Right hindlimb (tissue), 1 donor: ENCODE data around the gene PRM1.

Experiments used
- DNase-seq: peaks from one replicate; pipeline ENCODE4 v3.0.0-alpha.2; 2018

Gene PRM1

GRCh38 chr16:11251525-11252481 lies 29.3 kb downstream of the PRM1 start:
- DNase-seq, result no peak

- no peak for DNase-seq
Measured at GRCh38 chr16:11250786-11251524, 30.2 kb downstream of the PRM1 start.

- no peak for DNase-seq
Measured at GRCh38 chr16:11250091-11250785, 30.9 kb downstream of the PRM1 start.

- DNase-seq, result no peak
Measured at GRCh38 chr16:11249233-11250061, 31.7 kb downstream of the PRM1 start.

- no peak for DNase-seq
Measured at GRCh38 chr16:11248133-11248532, 33.0 kb downstream of the PRM1 start.

- DNase-seq, result no peak
Measured at GRCh38 chr16:11245988-11246387, 35.1 kb downstream of the PRM1 start.

- DNase-seq, result no peak
Measured at GRCh38 chr16:11245222-11245737, 35.9 kb downstream of the PRM1 start.

GRCh38 chr16:11242658-11243057 lies 38.5 kb downstream of the PRM1 start:
- no peak for DNase-seq

GRCh38 chr16:11241480-11242204 lies 39.5 kb downstream of the PRM1 start:
- DNase-seq, result no peak

GRCh38 chr16:11240636-11241473 lies 40.3 kb downstream of the PRM1 start:
- DNase-seq, result no peak

- no peak for DNase-seq
Measured at GRCh38 chr16:11239644-11240632, 41.2 kb downstream of the PRM1 start.

GRCh38 chr16:11238272-11239202 lies 42.6 kb downstream of the PRM1 start:
- no peak for DNase-seq

GRCh38 chr16:11236461-11237254 lies 44.5 kb downstream of the PRM1 start:
- no peak for DNase-seq

- no peak for DNase-seq
Measured at GRCh38 chr16:11235703-11235991, 45.5 kb downstream of the PRM1 start.

GRCh38 chr16:11234884-11235702 lies 46.0 kb downstream of the PRM1 start:
- DNase-seq, result no peak

GRCh38 chr16:11233727-11234376 lies 47.3 kb downstream of the PRM1 start:
- no peak for DNase-seq
